Testis (tissue), 3 donors: ENCODE results near the gene XRN2. TPM values are rescaled to one million over a fixed set of nuclear protein-coding genes. Genes with fewer than 3 reads are reported as not detected.

Experiments used
- DNase-seq: peaks from one replicate; pipeline ENCODE4 v3.0.0-alpha.2; 2019
- H3K27ac ChIP-seq, 2 donors: fragments of 200-600 bp; sonication (generic); one replicate each; pipeline ENCODE4 v1.5.1; 2019
- H3K27me3 ChIP-seq: fragments of 200-600 bp; sonication (generic); one replicate; pipeline ENCODE4 v1.5.1; 2019
- H3K36me3 ChIP-seq: fragments of 200-600 bp; sonication (generic); one replicate; pipeline ENCODE4 v1.5.1; 2017; ENCODE audit warnings: low read depth; ENCODE audit errors: missing control alignments
- H3K4me1 ChIP-seq: fragments of 200-600 bp; sonication (generic); one replicate; pipeline ENCODE4 v1.5.1; 2019
- H3K4me3 ChIP-seq, 2 donors: fragments of 200-600 bp; sonication (generic); one replicate each; pipeline ENCODE4 v1.5.1; 2017 to 2019
- H3K9me3 ChIP-seq: fragments of 200-600 bp; sonication (generic); one replicate; pipeline ENCODE4 v1.5.1; 2017
- CTCF ChIP-seq, 3 experiments: fragments of 450-650 bp in 2 of 3; fragments of 200-600 bp in 1 of 3; sonication (generic) in 1 of 3; IDR thresholded peaks; one replicate each; pipeline ENCODE4 v1.5.1; 2016 to 2019; ENCODE audit warnings: antibody characterized with exemption in 3 of 3, mild to moderate bottlenecking in 2 of 3, moderate library complexity in 1 of 3
- POLR2A ChIP-seq: fragments of 450-650 bp; IDR thresholded peaks from one replicate; pipeline ENCODE4 v1.6.1; 2017; ENCODE audit warnings: antibody characterized with exemption, mild to moderate bottlenecking, moderate library complexity
- WGBS, 2 donors: methylation state at CpG; one replicate each; pipeline ENCODE4 v1.1.5; 2018; 5-methylcytosine and 5-hydroxymethylcytosine counted together
- intact Hi-C: fragments of 100-400 bp; cut with DNase I; formaldehyde crosslinking; loops from one replicate; pipeline ENCODE4 v1.15.1; 2023; ENCODE audit warnings: low total_unique reads
- polyA plus RNA-seq: library from polyadenylated mRNA; stranded (reverse); fragments of 350-450 nt; fragmentation: Illumina TruSeq; extraction: RNeasy Lipid Tissue Mini Kit (QIAGEN cat#74804); gene quantifications from one replicate; pipeline ENCODE4 v1.2.3, GENCODE V29; 2014; ENCODE audit warnings: low read depth, low replicate concordance; ENCODE audit not compliant: insufficient read depth
- total RNA-seq, 2 donors: library from RNA; depleted of rRNA; stranded (reverse); fragments of >200 nt; gene quantifications; one replicate each; pipeline ENCODE4 v1.2.3, GENCODE V29; 2016

Gene XRN2
- total and polyA plus RNA-seq, 3 donors from 2014 or later: 55.4 to 64.5 (median 59.7) TPM

DNA sequence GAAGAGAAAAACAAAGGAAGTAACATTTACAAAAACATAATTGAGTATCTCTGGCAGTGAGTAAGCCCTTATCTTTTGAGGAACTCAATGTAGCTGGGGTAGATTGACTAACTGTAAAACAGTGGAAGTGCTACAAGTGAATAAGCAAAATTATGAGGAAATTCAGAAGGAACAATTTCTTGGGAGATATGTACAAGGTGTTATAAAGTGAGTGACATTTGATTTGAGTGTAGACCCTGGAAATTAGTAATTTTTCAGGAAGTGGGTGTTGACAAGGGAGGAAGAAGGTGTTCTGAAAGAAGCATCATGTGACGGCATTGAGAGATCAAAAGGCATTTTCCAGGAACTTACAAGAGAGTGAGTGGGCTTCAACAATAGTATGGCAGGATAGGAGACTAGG is 22.2 kb downstream of the XRN2 start:
- DNase-seq: no peak
- 62 to 79% methylated on average over 1 of the region's 1 CpG for WGBS, 2 donors

GRCh38 chr20:21326700-21327099 is 23.6 kb downstream of the XRN2 start:
- Histone ChIP-seq H3K36me3 (no peaks in the 10 kb centered on the region), H3K9me3 (no peaks in the 10 kb centered on the region), H3K27ac (no peak overlapping the region), H3K4me1 (peaks cover 5% of the 10 kb centered on the region), H3K4me3 (no peak overlapping the region), H3K27me3 (no peaks in the 10 kb centered on the region)
- TF ChIP-seq POLR2A (no peak), CTCF (IDR thresholded peaks at IDR 0.05) (no peak)
- DNase-seq: no peak
- intact Hi-C loops: no loop called here
- 82 to 88% methylated on average over 1 of the region's 1 CpG for WGBS, 2 donors

More for the DNA sequence above, 22.2 kb downstream of the XRN2 start:
- intact Hi-C loops: no loop called here
- Histone ChIP-seq H3K9me3 (no peaks in the 10 kb centered on the region), H3K36me3 (no peaks in the 10 kb centered on the region), H3K4me3 (no peak overlapping the region), H3K4me1 (peaks cover 5% of the 10 kb centered on the region), H3K27me3 (no peaks in the 10 kb centered on the region), H3K27ac (no peak overlapping the region)
- TF ChIP-seq POLR2A (no peak), CTCF (IDR thresholded peaks at IDR 0.05) (no peak)

DNA sequence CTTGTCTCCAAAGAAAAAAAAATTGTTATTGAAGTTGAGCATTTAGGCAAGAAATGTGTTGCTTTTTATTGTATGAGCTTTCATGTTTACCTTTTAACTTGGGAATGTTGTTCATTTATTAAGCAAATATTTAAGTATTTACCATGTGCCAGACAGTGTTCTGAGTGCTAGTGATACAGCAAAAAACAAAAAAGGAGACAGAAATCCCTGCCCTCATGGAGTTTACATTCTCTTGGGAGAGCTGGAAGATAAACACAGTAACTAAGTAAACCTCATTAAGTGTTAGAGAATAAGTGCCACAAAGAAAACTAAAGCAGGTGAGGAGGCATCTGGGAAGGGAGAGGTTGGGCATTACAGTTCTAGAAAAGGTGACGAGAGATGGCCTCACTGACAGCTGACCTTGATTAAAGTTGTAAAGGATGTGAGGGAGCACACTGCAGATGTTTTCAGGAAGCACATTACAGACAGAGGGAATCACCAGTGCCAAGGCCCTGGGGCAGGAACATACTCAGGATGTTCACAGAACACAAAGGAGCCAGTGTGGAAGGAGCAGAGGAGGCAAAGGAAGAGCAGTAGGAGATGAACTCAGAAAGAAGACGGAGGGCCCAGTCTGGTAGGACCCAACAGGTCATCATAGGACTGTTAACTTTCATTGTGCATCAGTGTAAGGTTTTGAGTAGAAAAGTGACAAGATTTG is 33.5 kb downstream of the XRN2 start:
- no peaks in the 10 kb centered on the region for H3K9me3 ChIP-seq
- H3K27ac ChIP-seq: no peak overlapping the region
- H3K4me1 ChIP-seq: no peaks in the 10 kb centered on the region
- H3K4me3 ChIP-seq: no peak overlapping the region
- no peak for TF ChIP-seq POLR2A
- no peak for TF ChIP-seq CTCF (IDR thresholded peaks at IDR 0.05)
- intact Hi-C loops: no loop called here
- H3K36me3 ChIP-seq: no peaks in the 10 kb centered on the region
- no peaks in the 10 kb centered on the region for H3K27me3 ChIP-seq
- 91 to 94% methylated on average over 2 of the region's 2 CpGs for WGBS, 2 donors
- no peak for DNase-seq

DNA sequence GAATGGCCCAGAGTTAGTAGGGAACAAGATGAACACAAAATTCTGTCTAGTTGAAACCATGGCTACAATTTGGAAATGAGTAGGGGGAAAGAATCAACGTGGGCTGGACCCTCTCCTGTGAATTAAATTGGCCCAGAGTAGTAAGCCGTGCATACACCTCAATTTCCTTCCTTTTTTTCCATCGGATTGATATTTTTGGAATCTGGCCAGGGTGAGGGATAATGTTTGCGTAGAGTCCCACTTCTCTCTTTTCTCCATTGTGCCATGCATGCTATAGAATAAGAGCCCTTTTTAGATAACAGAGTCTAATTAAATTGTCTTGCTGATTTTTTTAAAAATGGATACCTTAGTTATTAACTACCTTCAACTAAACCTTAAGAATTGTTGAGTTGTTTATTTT is 35.2 kb downstream of the XRN2 start:
- intact Hi-C loops: no loop called here
- no peaks in the 10 kb centered on the region for H3K9me3 ChIP-seq
- DNase-seq: no peak
- no peaks in the 10 kb centered on the region for H3K4me1 ChIP-seq
- WGBS, 2 donors: 81 to 86% methylated on average over 4 of the region's 4 CpGs
- H3K4me3 ChIP-seq: no peak overlapping the region
- TF ChIP-seq POLR2A (no peak), CTCF (IDR thresholded peaks at IDR 0.05) (no peak)
- H3K36me3 ChIP-seq: no peaks in the 10 kb centered on the region
- no peak overlapping the region for H3K27ac ChIP-seq
- no peaks in the 10 kb centered on the region for H3K27me3 ChIP-seq

- DNase-seq: no peak
- WGBS, 2 donors: 94 to 95% methylated on average over 3 of the region's 3 CpGs
- intact Hi-C loops: no loop called here
Observed at GRCh38 chr20:21339499-21339898, 36.4 kb downstream of the XRN2 start.

More at GRCh38 chr20:21339499-21339898, 36.4 kb downstream of the XRN2 start:
- Histone ChIP-seq H3K4me3 (no peak overlapping the region), H3K36me3 (no peaks in the 10 kb centered on the region), H3K4me1 (no peaks in the 10 kb centered on the region), H3K27ac (no peak overlapping the region), H3K9me3 (no peaks in the 10 kb centered on the region), H3K27me3 (no peaks in the 10 kb centered on the region)
- TF ChIP-seq POLR2A (no peak), CTCF (IDR thresholded peaks at IDR 0.05) (no peak)
